PFSK-1 (cell line): ENCODE results near the gene FAR2.

ENCODE experiments used
- FOXP2 ChIP-seq: optimal IDR thresholded peaks from 2 replicates; pipeline ENCODE3; 2011; ENCODE audit warnings: borderline replicate concordance, control low read depth, inconsistent platforms; ENCODE audit not compliant: insufficient read depth; ENCODE audit errors: extremely low read length, extremely low read depth
- POLR2AphosphoS5 ChIP-seq: IDR thresholded peaks from 2 replicates; pipeline ENCODE4 v1.6.1; 2012; ENCODE audit warnings: low read depth, mild to moderate bottlenecking, control low read depth, low read length, moderate library complexity
- SIN3A ChIP-seq: IDR thresholded peaks from 2 replicates; pipeline ENCODE4 v1.6.1; 2012; ENCODE audit warnings: mild to moderate bottlenecking, low read length, moderate library complexity, borderline replicate concordance; ENCODE audit not compliant: insufficient read depth
- TAF1 ChIP-seq: IDR thresholded peaks from 2 replicates; pipeline ENCODE4 v1.6.1; 2012; ENCODE audit warnings: low read length, control low read depth, borderline replicate concordance; ENCODE audit not compliant: insufficient read depth

GRCh38 chr12:29239336-29239735 lies 90.3 kb downstream of the FAR2 start:
- TF ChIP-seq POLR2AphosphoS5 (no peak), SIN3A (no peak), TAF1 (no peak), FOXP2 (no peak)
